Right ventricle myocardium inferior (tissue), 1 donor: ENCODE results near the gene THADA. TPM values are rescaled to one million over a fixed set of nuclear protein-coding genes. Genes with fewer than 3 reads are reported as not detected.
"Not testable (repeated sequence)": the region's sequence is repeated elsewhere in the genome, so short reads cannot be mapped to it uniquely, and the experiment has no call there.

ENCODE experiments used
- ATAC-seq: fragments of 200-7000 bp; cut with Tn5 transposase; one replicate; pipeline ENCODE4 v1.9.1; 2020; ENCODE audit warnings: mild to moderate bottlenecking, moderate library complexity
- DNase-seq: peaks from one replicate; pipeline ENCODE4 v3.0.0; 2021; ENCODE audit errors: missing footprints
- intact Hi-C: fragments of 100-400 bp; cut with DNase I; formaldehyde crosslinking; loops from one replicate; pipeline ENCODE4 v1.11.0; 2022
- total RNA-seq: library from RNA; stranded (reverse); fragmentation: NEBNext Ultra II Directional; extraction: Animal tissue kit (Norgen Biotek cat#: 25700); gene quantifications from one replicate; pipeline ENCODE4 v1.2.1, GENCODE V29; 2021
- donor health status: DM: no; HTN: yes; CAD: no; lungs with severe emphysema.

The THADA gene
- total RNA-seq, 1 donor from 2014 or later = 10.5 TPM

DNA sequence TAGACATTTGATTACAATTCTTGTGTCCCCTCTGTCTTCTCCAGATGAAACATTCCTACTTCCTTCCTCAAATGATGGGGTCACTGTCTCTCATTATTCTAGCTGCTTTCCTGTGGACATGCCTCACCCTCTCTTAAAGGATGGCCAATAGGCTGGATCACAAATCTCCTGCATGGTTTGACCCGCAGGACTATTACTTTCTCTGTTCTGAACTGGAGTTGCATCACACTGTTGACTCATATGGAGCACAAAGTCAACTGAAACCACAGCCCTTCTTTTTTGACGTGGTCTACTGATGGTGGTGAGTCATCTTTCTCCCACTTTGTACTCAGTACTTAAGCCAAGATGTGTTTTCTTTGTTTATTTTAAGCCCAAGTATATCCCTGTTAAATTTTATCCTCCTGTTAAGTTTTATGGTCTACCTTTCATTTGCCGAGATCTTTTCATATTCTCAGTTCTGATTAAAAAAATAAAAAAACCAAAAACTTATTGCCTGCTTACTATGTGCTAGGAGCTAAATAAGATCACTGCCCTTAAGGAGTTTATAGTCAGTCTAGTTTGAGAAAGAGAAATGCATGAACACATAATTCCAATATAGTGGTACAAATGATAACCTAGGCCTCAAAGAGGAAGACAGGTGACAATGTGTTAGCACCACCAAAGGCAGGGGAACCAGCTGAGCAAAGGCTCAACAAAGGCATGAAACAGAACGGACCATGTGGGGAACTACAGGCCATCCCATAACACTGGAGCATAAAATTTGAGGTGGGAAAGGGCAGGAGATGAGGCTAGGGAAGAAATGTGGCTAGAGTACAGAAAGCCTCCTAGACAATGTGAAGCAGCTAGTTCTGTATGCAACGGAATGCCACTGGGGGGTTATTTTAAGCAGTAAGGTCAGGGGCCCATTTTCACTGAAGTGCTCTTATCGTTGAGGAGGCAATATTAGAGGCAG, 301.8 kb downstream of the THADA start:
- intact Hi-C loops = no loop called here
- DNase-seq (no peak), ATAC-seq (peak; percentile 91)

DNA sequence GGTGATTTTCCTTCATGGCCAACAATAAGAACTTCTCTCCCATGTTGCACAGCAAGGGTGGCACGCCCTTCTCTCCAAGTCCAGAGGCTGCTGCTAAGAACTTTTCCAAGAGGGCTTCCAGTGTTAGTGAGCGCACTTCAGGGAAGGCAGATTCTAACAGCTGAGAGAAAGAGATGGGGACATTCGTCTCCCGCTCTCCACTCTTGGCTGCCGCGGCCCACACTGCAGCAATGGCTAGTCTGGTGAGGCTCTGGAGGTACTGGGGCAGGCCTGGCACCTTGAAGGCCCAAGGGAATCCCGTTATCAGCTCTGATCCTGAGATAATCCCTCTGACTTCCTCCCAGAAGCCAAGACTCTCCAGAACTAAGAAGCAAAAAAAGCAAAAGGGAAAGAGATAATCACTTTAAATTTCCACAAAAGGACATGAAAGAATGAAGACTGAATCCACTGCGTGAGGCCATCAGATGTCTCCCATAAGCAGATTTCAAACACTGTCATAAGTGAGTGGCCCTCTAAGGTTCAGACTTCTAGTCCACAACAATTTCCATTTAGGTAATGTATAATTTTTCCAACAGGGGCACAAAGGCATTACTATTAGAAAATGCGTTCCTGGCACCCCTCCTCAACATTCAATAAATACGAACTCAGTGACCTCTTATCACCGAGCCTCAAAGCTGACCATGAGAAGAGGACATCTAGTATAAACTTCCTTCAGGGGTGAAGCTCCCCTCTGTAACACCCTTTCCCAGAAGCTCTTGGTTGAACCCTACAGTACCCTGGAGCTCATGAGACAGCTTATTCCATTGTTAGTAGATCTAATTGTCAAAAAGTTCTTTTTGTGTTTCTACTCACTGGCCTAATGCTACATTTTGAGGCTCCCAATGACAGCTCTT, 302.7 kb downstream of the THADA start:
- intact Hi-C loops = no loop called here

DNA sequence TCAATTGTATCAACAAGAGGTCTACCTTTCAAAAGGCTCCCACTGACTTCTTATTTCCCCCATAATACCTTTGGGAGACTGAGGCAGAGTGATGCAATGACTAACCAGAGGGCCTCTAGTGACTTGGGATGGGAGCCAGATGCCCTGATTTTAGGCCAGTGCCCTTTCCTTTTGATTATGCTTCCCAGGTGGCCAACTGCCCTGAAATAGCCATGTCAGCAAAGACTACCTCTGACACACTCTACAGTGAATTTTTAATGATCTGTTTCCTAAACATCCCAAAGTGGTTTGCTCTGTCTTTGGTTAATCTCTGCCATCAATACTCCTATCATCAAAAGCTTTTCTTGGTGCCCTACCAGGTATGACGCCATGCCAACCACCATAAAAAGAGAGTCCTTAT, 303.5 kb downstream of the THADA start:
- intact Hi-C loops = no loop called here
- ATAC-seq (no peak), DNase-seq (no peak)

More for the DNA sequence above, 302.7 kb downstream of the THADA start:
- DNase-seq = peak; percentile 70
- ATAC-seq = no peak

DNA sequence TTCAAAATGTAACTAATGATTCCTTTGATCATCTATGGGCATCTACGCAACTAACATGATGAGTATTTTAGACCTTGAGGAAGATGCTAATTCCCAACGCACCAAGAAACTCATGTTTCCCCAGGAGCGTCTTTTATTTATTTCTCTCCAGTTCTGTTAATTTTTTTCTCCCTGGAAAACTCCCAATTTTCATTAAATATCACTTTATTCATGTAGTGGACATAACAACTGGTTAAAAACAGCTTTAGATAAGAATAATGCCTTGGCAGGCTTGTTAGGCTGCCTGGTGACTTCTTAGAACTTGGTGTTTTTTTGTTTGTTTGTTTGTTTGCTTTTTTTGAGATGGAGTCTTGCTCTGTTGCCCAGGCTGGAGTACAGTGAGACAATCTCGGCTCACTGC, 306.5 kb downstream of the THADA start:
- ATAC-seq (no peak), DNase-seq (no peak)
- intact Hi-C loops = no loop called here

DNA sequence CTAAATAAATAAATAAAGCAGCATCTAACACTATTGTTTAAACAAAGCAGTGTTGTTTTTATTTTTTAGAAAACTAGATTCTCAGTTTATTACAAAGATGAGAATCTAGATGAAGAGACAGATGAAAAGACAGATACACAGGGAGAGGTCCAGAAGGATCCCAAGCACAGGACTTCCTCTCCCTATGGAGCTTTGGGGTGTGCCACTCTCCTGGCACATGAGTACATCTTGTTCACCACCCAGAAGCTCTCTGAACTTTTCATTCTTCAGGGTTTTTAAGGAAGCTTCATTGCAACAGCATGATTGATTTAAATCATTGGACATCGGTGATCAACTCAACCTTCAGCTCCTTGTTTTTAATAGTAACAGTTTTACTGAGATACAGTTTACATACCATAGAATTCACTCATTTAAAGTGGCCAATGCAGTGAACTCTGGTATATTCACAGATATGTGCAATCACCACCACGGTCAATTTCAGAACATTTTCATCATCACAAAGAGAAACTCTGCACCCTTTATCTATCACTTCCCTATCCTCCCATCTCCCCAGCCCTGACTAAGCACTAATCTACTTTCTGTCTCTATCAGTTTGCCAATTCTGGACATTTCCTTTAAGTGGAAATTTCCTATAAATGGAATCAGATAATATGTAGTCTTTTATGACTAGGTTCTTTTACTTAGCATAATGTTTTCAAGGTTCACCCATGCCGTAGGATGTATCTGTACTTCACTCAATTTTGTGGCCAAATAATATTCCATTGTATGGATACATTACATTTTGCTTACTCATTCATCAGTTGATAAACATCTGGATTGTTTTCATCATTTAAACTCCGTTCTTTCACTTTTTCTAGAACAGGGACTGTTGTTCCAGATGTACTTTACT, 307.2 kb downstream of the THADA start:
- intact Hi-C loops = no loop called here
- DNase-seq (no peak), ATAC-seq (no peak)

DNA sequence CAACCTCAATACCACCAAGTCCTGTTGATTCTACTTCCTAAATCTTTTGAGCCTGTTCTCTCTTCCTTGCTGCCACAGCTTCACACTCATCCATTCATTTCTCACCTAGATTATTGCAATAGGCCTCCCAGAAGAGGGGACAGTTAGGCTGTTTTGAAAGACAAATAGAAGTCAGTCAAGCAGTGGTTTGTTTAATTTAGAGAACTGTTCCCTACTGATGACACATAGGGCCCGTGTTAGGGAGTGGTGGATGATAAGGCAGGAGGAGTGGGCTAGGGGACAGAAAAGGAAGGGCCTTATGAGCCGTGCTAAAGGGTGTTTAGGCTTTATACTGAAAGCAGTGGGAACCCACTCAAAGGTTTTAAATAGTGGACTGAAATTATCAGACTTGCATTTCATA, 309.9 kb downstream of the THADA start:
- intact Hi-C loops = no loop called here

DNA sequence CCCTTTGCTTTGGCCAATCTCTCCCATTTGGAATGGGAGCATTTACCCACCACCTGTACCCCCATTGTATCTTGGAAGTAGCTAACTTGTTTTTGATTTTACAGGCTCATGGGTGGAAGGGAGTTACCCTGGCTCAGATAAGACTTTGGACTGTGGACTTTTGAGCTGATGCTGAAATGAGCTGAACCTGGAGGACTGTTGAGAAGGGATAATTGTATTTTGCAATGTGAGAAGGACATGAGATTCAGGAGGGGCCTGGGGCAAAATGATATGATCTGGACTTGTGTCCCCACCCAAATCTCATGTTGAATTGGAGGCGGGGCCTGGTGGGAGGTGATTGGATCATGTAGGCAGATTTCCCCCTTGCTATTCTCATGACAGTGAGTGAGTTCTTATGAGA, 310.9 kb downstream of the THADA start:
- no peak for ATAC-seq
- no peak for DNase-seq
- intact Hi-C loops = no loop called here

More for the DNA sequence above, 309.9 kb downstream of the THADA start:
- ATAC-seq (no peak), DNase-seq (no peak)

DNA sequence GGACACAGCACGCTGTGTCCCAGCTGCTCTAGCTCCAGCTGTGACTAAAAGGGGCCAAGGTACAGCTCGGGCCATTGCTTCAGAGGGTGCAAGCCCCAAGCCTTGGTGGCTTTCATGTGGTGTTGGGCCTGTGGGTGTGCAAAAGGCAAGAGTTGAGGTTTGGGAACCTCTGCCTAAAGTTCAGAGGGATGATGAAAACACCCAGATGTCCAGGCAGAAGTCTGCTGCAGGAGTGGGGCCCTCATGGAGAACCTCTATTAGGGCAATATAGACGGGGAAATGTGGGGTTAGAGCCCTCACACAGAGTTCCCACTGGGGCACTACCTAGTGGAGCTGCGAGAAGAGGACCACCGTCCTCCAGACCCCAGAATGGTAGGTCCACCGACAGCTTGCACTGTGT, 311.5 kb downstream of the THADA start:
- DNase-seq, intact Hi-C loops, ATAC-seq: not testable (repeated sequence)

DNA sequence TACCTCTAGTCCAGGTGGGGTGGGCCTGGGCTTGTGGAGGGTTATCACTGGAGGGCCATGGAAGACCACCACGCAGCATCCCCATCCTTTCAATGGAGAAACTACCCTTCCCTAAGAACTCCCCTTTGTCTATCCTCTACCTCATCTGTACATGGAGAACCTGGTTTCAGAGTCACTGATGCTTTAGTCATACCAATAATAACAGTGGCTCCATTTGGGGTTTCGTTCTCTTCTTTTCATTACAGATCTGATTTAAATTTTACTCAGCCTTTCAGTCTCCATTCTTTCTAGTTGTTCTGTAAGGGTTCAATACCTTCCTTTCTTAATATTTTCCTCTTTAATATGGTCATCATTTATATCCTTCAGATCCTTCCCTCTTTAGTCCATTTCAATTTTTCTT, 314.8 kb downstream of the THADA start:
- DNase-seq (no peak), ATAC-seq (no peak)
- intact Hi-C loops = no loop called here

DNA sequence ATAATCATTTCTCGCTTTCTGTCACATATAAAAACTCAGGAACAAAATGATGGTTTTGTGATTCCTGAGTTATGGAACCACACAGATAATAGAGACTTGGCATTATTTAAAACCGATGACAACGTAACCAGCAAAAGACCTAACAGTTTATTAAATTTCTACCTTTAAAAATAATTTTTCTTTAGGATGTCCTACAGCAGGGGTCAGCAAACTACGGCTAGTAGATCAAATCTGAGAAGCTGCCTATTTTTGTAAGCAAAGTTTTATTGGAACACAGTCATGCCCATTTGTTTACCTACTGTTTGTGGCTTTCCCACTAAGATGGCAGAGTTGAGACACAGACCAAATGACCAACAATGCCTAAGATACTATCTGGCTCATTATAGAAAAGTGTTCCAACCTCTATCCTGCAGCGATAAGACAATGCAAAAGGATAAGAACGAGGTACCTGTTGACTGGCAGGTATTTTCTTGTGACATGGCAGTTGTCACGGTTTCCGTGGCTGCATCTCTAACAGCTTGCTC, 316.5 kb downstream of the THADA start:
- no peak for DNase-seq
- intact Hi-C loops = no loop called here
- no peak for ATAC-seq

DNA sequence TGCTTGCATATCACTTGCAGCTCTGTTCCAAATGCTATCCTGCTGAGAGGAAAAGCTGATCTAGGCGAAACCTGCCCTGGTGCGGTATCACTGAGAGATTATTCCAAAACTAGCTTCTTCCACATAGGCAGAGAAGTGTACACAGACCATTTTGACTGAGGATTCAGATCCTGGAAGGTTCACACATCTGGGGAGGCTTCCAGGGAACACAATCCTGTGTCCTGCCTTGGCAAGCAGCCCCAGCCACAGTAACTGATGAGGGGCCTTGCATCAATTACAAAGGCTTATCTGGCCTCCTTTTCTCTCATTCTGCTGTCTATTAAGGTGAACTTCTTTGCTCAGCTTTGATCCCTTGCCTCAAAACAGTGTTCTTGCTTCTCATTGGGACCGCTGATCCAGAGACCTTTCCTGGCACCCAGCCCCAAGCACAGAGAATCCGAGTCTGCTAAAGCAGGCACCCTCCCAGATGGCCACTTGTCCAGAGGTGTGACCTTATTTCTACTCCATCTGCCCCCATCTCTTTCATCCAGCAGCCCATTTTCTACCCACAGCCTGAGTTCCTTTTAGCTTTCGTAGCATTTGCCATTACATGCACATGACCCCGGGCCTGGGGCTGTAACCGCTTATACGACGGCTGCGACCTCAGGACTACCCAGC, 317.1 kb downstream of the THADA start:
- intact Hi-C loops = no loop called here
- ATAC-seq (no peak), DNase-seq (no peak)

DNA sequence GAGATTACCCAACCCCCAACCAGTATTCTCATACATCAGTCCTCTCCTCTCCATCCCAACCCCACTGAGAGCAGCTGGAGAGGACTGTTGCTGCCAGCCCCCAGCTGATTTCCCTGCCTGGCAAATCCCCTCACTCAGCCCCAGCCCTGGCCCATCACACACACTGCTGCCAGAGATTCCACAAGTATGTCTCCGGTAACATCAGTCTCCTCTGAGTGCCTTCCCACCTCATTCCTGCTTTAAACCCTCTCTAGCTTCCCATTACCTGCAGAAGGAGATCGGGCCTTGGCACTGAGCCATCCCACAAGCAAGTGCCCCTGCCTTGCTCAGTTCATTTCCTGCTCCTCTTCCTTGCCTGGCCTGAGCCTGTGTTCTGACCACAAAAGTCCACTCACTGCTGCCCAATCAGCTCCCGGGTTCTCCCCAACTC, 318.9 kb downstream of the THADA start:
- intact Hi-C loops = no loop called here
- DNase-seq = peak; percentile 74
- ATAC-seq = peak; percentile 21

DNA sequence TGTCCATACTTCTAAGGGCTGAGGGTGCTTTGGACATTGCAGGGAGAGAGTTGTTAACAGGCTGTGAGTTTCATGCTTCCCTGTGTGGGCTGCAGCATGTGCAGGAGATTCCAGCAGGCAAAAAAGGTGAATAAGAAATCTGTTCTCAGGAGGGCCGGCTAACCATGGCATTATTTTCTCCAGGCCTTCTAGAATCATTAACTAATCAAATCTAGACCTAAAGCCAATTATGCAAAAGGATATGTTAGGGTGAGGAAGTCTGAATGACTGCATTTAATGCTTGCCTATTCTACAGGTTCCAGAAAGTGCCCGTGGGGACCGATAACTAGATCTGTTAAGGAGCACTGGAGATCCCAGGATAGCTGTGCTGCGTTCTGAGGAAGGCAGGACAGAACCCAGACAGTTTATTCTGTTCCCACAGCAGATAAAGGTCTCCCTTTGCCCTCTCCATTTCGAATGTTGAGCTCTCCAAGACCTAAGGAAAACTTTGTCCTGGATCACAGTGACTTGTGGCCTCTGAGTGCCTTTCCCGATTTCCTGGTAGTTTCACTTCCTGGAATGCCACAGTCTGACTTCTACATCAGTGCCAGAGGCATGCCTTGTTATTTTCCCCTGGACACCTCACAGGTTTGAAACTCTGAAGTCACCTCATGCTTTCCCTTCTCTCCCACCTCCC, 319.4 kb downstream of the THADA start:
- ATAC-seq = peak; percentile 30

DNA sequence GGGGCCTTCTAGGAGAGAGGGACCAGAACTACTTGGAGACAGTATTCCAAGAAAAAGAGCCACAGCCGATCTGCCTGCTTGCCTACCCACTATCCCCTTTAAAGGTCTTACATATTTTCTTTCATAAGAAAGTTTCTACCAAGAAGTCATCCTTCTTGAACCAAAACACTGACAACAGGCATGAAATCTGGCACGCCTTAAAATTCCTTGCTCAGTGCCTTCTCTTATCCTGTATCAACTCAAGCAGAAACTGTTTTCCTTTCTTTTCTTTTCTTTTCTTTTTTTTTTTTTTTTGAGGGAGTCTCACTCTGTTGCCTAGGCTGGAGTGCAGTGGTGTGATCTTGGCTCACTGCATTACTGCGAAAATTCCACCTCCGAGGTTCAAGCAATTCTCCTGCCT, 321.1 kb downstream of the THADA start:
- DNase-seq (no peak), ATAC-seq (no peak)
- intact Hi-C loops = no loop called here

More for the DNA sequence above, 319.4 kb downstream of the THADA start:
- intact Hi-C loops = no loop called here
- no peak for DNase-seq

DNA sequence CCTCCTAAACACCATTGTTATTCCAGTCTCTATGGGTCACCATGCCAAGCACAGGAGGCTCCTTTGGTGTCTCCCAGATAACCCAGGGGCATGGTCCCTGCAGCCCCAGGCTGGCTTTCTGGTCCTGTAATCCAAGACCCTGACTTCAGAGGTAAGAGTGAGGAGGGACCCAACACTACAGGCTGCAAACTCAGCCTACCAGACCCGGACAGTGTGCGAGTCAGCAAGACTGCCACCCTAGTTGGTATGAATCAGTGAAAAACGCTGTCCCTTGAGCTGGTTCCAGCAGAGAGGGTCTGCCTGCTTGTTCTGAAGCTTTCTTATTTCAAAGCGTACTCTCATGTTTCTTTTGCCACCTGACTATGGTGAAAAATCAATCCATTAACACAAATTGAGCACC, 321.8 kb downstream of the THADA start:
- ATAC-seq = no peak
- DNase-seq = no peak
- intact Hi-C loops = no loop called here

DNA sequence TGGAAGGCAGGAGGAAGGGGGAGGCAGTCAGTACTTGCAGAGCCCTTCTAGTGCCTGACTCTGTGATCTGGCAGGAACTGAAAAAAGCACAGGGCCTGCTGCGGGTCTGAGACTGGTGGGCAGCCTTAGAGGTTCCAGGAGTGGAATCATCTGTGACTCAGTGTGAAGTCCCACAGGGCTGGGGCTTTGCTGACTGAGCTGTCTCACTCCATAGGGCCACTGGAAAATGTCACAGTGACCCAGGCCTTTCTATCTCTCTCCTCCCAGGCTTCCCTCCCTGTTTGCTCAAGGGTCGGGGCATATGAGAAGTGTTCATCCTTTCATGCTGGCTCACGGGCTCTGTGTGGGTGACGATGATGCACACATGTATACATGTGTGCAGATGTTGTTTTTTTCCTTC, 322.3 kb downstream of the THADA start:
- DNase-seq (no peak), ATAC-seq (no peak)
- intact Hi-C loops = no loop called here

DNA sequence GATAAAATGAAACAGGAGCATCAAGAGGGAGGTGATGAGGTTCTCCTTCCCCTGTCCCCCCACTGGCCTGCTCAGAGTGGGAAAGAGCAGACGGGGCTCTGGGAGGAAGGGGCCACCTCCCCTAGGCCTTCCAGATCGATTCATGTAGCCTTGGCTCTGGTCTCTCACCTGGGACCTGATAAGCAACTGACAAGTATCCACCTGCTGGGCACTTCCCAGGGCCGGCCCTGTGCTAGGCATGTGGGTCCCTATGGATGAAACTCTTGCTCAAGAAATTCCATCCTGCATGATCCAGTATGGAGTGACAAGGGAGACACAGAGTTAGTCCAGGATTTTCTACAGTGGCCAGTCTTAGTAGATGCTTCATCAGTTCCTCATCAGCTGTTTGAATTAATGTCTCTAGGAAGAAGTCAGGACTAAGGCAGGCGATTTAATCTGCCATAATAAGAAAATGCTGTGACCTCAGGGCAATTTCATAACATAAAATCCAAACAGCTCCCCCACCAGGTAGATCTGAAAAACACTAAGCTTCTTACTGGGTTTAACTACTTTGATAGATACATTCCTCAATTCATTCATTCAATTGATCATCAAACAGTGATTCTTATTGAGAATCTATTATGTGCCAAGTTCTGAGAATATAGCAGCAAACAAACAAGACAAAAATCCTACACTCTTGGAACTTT, 324.8 kb downstream of the THADA start:
- ATAC-seq (no peak), DNase-seq (no peak)
- intact Hi-C loops = no loop called here
